Astrocyte (in vitro differentiated cells and primary cell): Measurements from ENCODE around the gene NDUFA3.

Source experiments
- CTCF ChIP-seq: IDR thresholded peaks from 2 replicates; pipeline ENCODE4 v1.5.1; 2011; ENCODE audit warnings: low read depth, mild to moderate bottlenecking, inconsistent platforms, low read length, moderate library complexity; ENCODE audit not compliant: insufficient read depth
- EZH2 ChIP-seq: IDR thresholded peaks from 2 replicates; pipeline ENCODE4 v1.6.1; 2012; ENCODE audit warnings: mild to moderate bottlenecking, low read length, inconsistent platforms; ENCODE audit not compliant: insufficient read depth

GRCh38 chr19:54125713-54126112 is 23.1 kb downstream of the NDUFA3 start:
- TF ChIP-seq CTCF = no peak
- TF ChIP-seq EZH2 = no peak
